B cell (primary cell): Measurements from ENCODE around the gene HDDC2. TPM values are rescaled to one million over a fixed set of nuclear protein-coding genes. Genes with fewer than 3 reads are reported as not detected.

Source experiments
- ATAC-seq: fragments of 200-7000 bp; cut with Tn5 transposase; one replicate; pipeline ENCODE4 v1.10.0; 2021; ENCODE audit warnings: low read depth, mild to moderate bottlenecking, moderate number of reproducible peaks, moderate library complexity
- CTCF ChIA-PET: fragments of 350-600 bp; sonication (Branson Sonifier 250); formaldehyde crosslinking; loops from one replicate; lab custom pipeline; 2021; ENCODE audit warnings: antibody characterized with exemption, inconsistent platforms; lab: Charles Lee
- POLR2A ChIA-PET: fragments of 350-600 bp; sonication (Branson Sonifier 250); formaldehyde crosslinking; loops from one replicate; lab custom pipeline; 2021; ENCODE audit warnings: antibody characterized with exemption; lab: Charles Lee
- DNase-seq: peaks from one replicate; pipeline ENCODE4 v3.0.0; 2013
- H2AFZ ChIP-seq: 2 replicates; pipeline ENCODE4 v1.6.1; 2012; ENCODE audit warnings: mild to moderate bottlenecking, low read depth, low read length; ENCODE audit not compliant: insufficient read depth, poor library complexity, severe bottlenecking
- H3K27ac ChIP-seq, 2 donors: 1 replicate in 1 of 2; 2 replicates in 1 of 2; pipeline ENCODE4 v1.5.1; 2012 to 2013; ENCODE audit warnings: low read length in 2 of 2, mild to moderate bottlenecking in 2 of 2, moderate library complexity in 1 of 2
- H3K27me3 ChIP-seq, 4 experiments: fragments of 200-600 bp in 1 of 4; sonication (generic) in 1 of 4; replicated peaks in 1 of 4; 1 replicate in 2 of 4; 2 replicates in 2 of 4; pipeline versions ENCODE4 v1.6.1 to v1.7.0; 2013 to 2016; ENCODE audit warnings: low read length in 3 of 4, mild to moderate bottlenecking in 2 of 4, mixed read lengths in 1 of 4, moderate library complexity in 1 of 4; ENCODE audit not compliant: insufficient read depth in 4 of 4, control insufficient read depth in 3 of 4; ENCODE audit errors: control extremely low read depth in 1 of 4
- H3K36me3 ChIP-seq, 2 experiments: replicated peaks in 1 of 2; 1 replicate in 1 of 2; 2 replicates in 1 of 2; pipeline versions ENCODE4 v1.6.1 to v1.7.1; 2013; ENCODE audit warnings: low read length in 1 of 2; ENCODE audit not compliant: insufficient read depth in 2 of 2, control insufficient read depth in 1 of 2; ENCODE audit errors: control extremely low read depth in 1 of 2, extremely low read depth in 1 of 2
- H3K4me1 ChIP-seq, 2 donors: fragments of 200-600 bp in 1 of 2; sonication (generic) in 1 of 2; 1 replicate in 1 of 2; 2 replicates in 1 of 2; pipeline versions ENCODE4 v1.5.1 to v1.6.1; 2013 to 2017; ENCODE audit warnings: low read length in 2 of 2; ENCODE audit not compliant: control insufficient read depth in 2 of 2, insufficient read depth in 2 of 2
- H3K4me2 ChIP-seq: replicated peaks from 2 replicates; pipeline ENCODE3; 2012; ENCODE audit warnings: mild to moderate bottlenecking, low read depth, low read length; ENCODE audit not compliant: poor library complexity, severe bottlenecking
- H3K4me3 ChIP-seq, 5 experiments: fragments of 200-600 bp in 1 of 5; sonication (generic) in 1 of 5; 1 replicate in 3 of 5; 2 replicates in 2 of 5; pipeline versions ENCODE4 v1.5.1 to v1.7.0; 2011 to 2016; ENCODE audit warnings: low read length in 4 of 5, mild to moderate bottlenecking in 4 of 5, low read depth in 2 of 5, control low read depth in 1 of 5, moderate library complexity in 1 of 5; ENCODE audit not compliant: insufficient read depth in 1 of 5; ENCODE audit errors: control extremely low read depth in 1 of 5, extremely low read depth in 1 of 5
- H3K79me2 ChIP-seq: fragments of 200-600 bp; sonication (generic); one replicate; pipeline ENCODE4 v1.6.0; 2016; ENCODE audit warnings: low read length; ENCODE audit not compliant: control insufficient read depth, insufficient read depth
- H3K9ac ChIP-seq: fragments of 200-600 bp; sonication (generic); 2 replicates; pipeline ENCODE4 v1.6.1; 2017; ENCODE audit warnings: mild to moderate bottlenecking, low read length, moderate library complexity
- H3K9me3 ChIP-seq, 3 donors: one replicate each; pipeline versions ENCODE4 v1.6.1 to v1.7.1; 2013; ENCODE audit warnings: low read length in 2 of 3; ENCODE audit not compliant: control insufficient read depth in 2 of 3, insufficient read depth in 1 of 3; ENCODE audit errors: control extremely low read depth in 1 of 3
- H4K20me1 ChIP-seq: 2 replicates; pipeline ENCODE4 v1.6.0; 2012; ENCODE audit warnings: mild to moderate bottlenecking, low read length; ENCODE audit not compliant: insufficient read depth, control insufficient read depth, poor library complexity, severe bottlenecking
- H3K27ac Mint-ChIP-seq: one replicate; pipeline ENCODE4 v1.8.0; 2021; ENCODE audit warnings: mixed read lengths
- H3K27me3 Mint-ChIP-seq: one replicate; pipeline ENCODE4 v1.8.0; 2021; ENCODE audit warnings: mixed read lengths
- H3K4me1 Mint-ChIP-seq: one replicate; pipeline ENCODE4 v1.8.0; 2021; ENCODE audit warnings: mixed read lengths
- H3K4me3 Mint-ChIP-seq: one replicate; pipeline ENCODE4 v1.8.0; 2021; ENCODE audit warnings: mixed read lengths
- H3K9me3 Mint-ChIP-seq: one replicate; pipeline ENCODE4 v1.8.0; 2022; ENCODE audit warnings: mixed read lengths; ENCODE audit not compliant: insufficient read depth
- CTCF ChIP-seq: fragments of 200-600 bp; IDR thresholded peaks from one replicate; pipeline ENCODE4 v1.8.0; 2022; ENCODE audit warnings: antibody characterized with exemption, mild to moderate bottlenecking
- EZH2 ChIP-seq: IDR thresholded peaks from 2 replicates; pipeline ENCODE4 v1.6.1; 2012; ENCODE audit warnings: borderline replicate concordance, low read depth, mild to moderate bottlenecking, moderate library complexity, low read length; ENCODE audit not compliant: insufficient read depth, poor library complexity, severe bottlenecking
- WGBS: methylation state at CpG from one replicate; pipeline ENCODE4 v1.1.5; 2013; ENCODE audit warnings: missing lambda C conversion rate; ENCODE audit not compliant: insufficient coverage; 5-methylcytosine and 5-hydroxymethylcytosine counted together
- intact Hi-C: fragments of 100-400 bp; cut with micrococcal nuclease; formaldehyde crosslinking; loops from one replicate; pipeline ENCODE4 v1.10.0; 2022
- polyA plus RNA-seq: library from polyadenylated mRNA; depleted of rRNA; stranded (reverse); fragments of >200 nt; gene quantifications from 2 replicates; pipeline ENCODE4 v1.2.3, GENCODE V29; 2012
- total RNA-seq, 2 donors: library from RNA; stranded (reverse); fragments of 120-200 nt in 1 of 2; gene quantifications; 1 replicate in 1 of 2; 2 replicates in 1 of 2; pipeline versions ENCODE4 v1.2.3 to v1.2.4, GENCODE V29; 2013 to 2022

HDDC2 gene
- total and polyA plus RNA-seq, 2 donors (not counting 1 experiment from before 2014, with no cell fraction given) = 31.6 to 37.6 TPM

GRCh38 chr6:125312950-125313349 lies 11.2 kb upstream of the HDDC2 start:
- Histone ChIP-seq H3K79me2 (no peaks in the 10 kb centered on the region), H3K4me1 (no peaks in the 10 kb centered on the region), H3K27me3 (peaks cover 0 to 5% (median 2%) of the 10 kb centered on the region in 4 experiments), H3K9me3 (no peaks in the 10 kb centered on the region), H3K4me2 (no peak overlapping the region), H4K20me1 (no peaks in the 10 kb centered on the region), H3K36me3 (no peaks in the 10 kb centered on the region), H3K27ac (no peak overlapping the region), H3K9ac (no peak overlapping the region), H3K4me3 (no peak overlapping the region), H2AFZ (no peak overlapping the region)
- WGBS = 89% methylated on average over 3 of the region's 4 CpGs
- H3K9me3 Mint-ChIP-seq = no peaks in the 10 kb centered on the region
- no peaks in the 10 kb centered on the region for H3K4me1 Mint-ChIP-seq
- ChIA-PET CTCF (interaction anchor here (0.6 to 15.1 kb wide), 17 partner anchors 10 to 864 kb away, joined by 3 to 375 read pairs (median 4); partner anchors contain the start of genes HDDC2, HEY2 and NCOA7), POLR2A (no interaction called here)
- DNase-seq (no peak), ATAC-seq (no peak)
- peaks cover 20% of the 10 kb centered on the region for H3K27me3 Mint-ChIP-seq
- intact Hi-C loops = loop anchor here (5.0 kb wide), 1 partner anchor 674 kb away; the partner anchor contains the start of gene TRMT11
- no peak overlapping the region for H3K4me3 Mint-ChIP-seq
- H3K27ac Mint-ChIP-seq = no peak overlapping the region
- no peak for TF ChIP-seq CTCF
- no peak for TF ChIP-seq EZH2

- H4K20me1 ChIP-seq = no peaks in the 10 kb centered on the region
- no CpG with 5 or more reads among the region's 2 CpGs for WGBS
- CTCF ChIA-PET = interaction anchor here (0.6 to 15.1 kb wide), 14 partner anchors 12 to 661 kb away, joined by 3 to 375 read pairs (median 6); partner anchors contain the start of genes HDDC2, HEY2 and HINT3
- H3K4me2 ChIP-seq = no peak overlapping the region
- no peak overlapping the region for H3K9ac ChIP-seq
- DNase-seq (no peak), ATAC-seq (no peak)
- intact Hi-C loops = loop anchor here (5.0 kb wide), 1 partner anchor 675 kb away; the partner anchor contains the start of gene TRMT11
- peaks cover 0 to 5% (median 2%) of the 10 kb centered on the region in 4 experiments for H3K27me3 ChIP-seq
- H3K27ac Mint-ChIP-seq = no peak overlapping the region
- H3K27me3 Mint-ChIP-seq = peaks cover 24% of the 10 kb centered on the region
- H3K27ac ChIP-seq = no peak overlapping the region
- POLR2A ChIA-PET = no interaction called here
- H3K9me3 ChIP-seq = no peaks in the 10 kb centered on the region
- no peaks in the 10 kb centered on the region for H3K4me1 ChIP-seq
- TF ChIP-seq EZH2 (no peak), CTCF (no peak)
- no peak overlapping the region for H2AFZ ChIP-seq
- no peaks in the 10 kb centered on the region for H3K79me2 ChIP-seq
- no peak overlapping the region for H3K4me3 ChIP-seq
- no peak overlapping the region for H3K4me3 Mint-ChIP-seq
- no peaks in the 10 kb centered on the region for H3K9me3 Mint-ChIP-seq
- H3K4me1 Mint-ChIP-seq = no peaks in the 10 kb centered on the region
- H3K36me3 ChIP-seq = no peaks in the 10 kb centered on the region
Measured at GRCh38 chr6:125312478-125312877, 10.7 kb upstream of the HDDC2 start.
